Caco-2 (cell line): Measurements from ENCODE around the gene CRIP1. TPM values are rescaled to one million over a fixed set of nuclear protein-coding genes. Genes with fewer than 3 reads are reported as not detected.

Experiments used
- BruUV-seq: library from RNA; stranded (reverse); fragments of 400-500 nt; replicated peaks from 2 replicates; lab custom pipeline; 2021; lab: Mats Ljungman, UMichigan
- CTCF ChIA-PET: fragments of 300-600 bp; sonication (Branson Sonifier 250); formaldehyde crosslinking; loops from one replicate; lab custom pipeline; 2022; ENCODE audit warnings: antibody characterized with exemption; lab: Charles Lee
- POLR2A ChIA-PET: fragments of 300-600 bp; sonication (Branson Sonifier 250); formaldehyde crosslinking; loops from one replicate; lab custom pipeline; 2022; ENCODE audit warnings: antibody characterized with exemption; lab: Charles Lee
- DNase-seq, 2 experiments: peaks; one replicate each; pipeline versions ENCODE4 v3.0.0 to v3.0.0-alpha.2; 2020 to 2022
- H3K27me3 ChIP-seq: replicated peaks from 2 replicates; pipeline ENCODE4 v1.6.0; 2011; ENCODE audit warnings: low read length; ENCODE audit not compliant: control insufficient read depth, insufficient read depth
- H3K36me3 ChIP-seq: 2 replicates; pipeline ENCODE4 v1.5.1; 2011; ENCODE audit warnings: low read length; ENCODE audit not compliant: control insufficient read depth, insufficient read depth
- H3K4me1 ChIP-seq: fragments of 250-450 bp; sonication (Bioruptor Pico); 2 replicates; pipeline ENCODE4 v1.5.1; 2020; ENCODE audit warnings: mild to moderate bottlenecking
- H3K4me3 ChIP-seq: 2 replicates; pipeline ENCODE4 v1.5.1; 2011; ENCODE audit warnings: low read depth, mild to moderate bottlenecking, control low read depth, low read length
- H3K9me3 ChIP-seq: fragments of 250-450 bp; sonication (Bioruptor Pico); 2 replicates; pipeline ENCODE4 v1.5.1; 2020; ENCODE audit warnings: mild to moderate bottlenecking, moderate library complexity
- H3K27ac Mint-ChIP-seq: one replicate; pipeline ENCODE4 v1.8.0; 2022; ENCODE audit warnings: mixed read lengths; ENCODE audit not compliant: unreplicated experiment
- H3K27me3 Mint-ChIP-seq: one replicate; pipeline ENCODE4 v1.8.0; 2022; ENCODE audit warnings: mixed read lengths; ENCODE audit not compliant: insufficient read depth, unreplicated experiment
- H3K36me3 Mint-ChIP-seq: one replicate; pipeline ENCODE4 v1.8.0; 2022; ENCODE audit warnings: mild to moderate bottlenecking, mixed read lengths; ENCODE audit not compliant: insufficient read depth, unreplicated experiment
- H3K4me1 Mint-ChIP-seq: one replicate; pipeline ENCODE4 v1.8.0; 2022; ENCODE audit warnings: low read depth, mixed read lengths; ENCODE audit not compliant: unreplicated experiment
- H3K4me3 Mint-ChIP-seq: one replicate; pipeline ENCODE4 v1.8.0; 2022; ENCODE audit warnings: mild to moderate bottlenecking, moderate library complexity, mixed read lengths; ENCODE audit not compliant: unreplicated experiment
- H3K9me3 Mint-ChIP-seq: one replicate; pipeline ENCODE4 v1.8.0; 2022; ENCODE audit warnings: mixed read lengths; ENCODE audit not compliant: unreplicated experiment
- CTCF ChIP-seq, 2 experiments: fragments of 200-600 bp in 1 of 2; IDR thresholded peaks; 1 replicate in 1 of 2; 2 replicates in 1 of 2; pipeline versions ENCODE4 v1.5.1 to v1.8.0; 2011 to 2022; ENCODE audit warnings: antibody characterized with exemption in 1 of 2, control low read depth in 1 of 2, inconsistent platforms in 1 of 2, low read depth in 1 of 2, low read length in 1 of 2, mild to moderate bottlenecking in 1 of 2, moderate library complexity in 1 of 2; ENCODE audit not compliant: insufficient read depth in 1 of 2, severe bottlenecking in 1 of 2, unreplicated experiment in 1 of 2
- intact Hi-C: fragments of 100-400 bp; cut with micrococcal nuclease; formaldehyde crosslinking; loops from one replicate; pipeline ENCODE4 v1.10.0; 2022; ENCODE audit not compliant: unreplicated experiment
- total RNA-seq: library from RNA; stranded (reverse); gene quantifications from 2 replicates; pipeline ENCODE4 v1.2.3, GENCODE V29; 2022

The CRIP1 gene
- total RNA-seq, 1 experiment from 2014 or later: 75.1 TPM

GRCh38 chr14:105532735-105533141 lies 46.1 kb downstream of the CRIP1 start:
- intact Hi-C loops: no loop called here
- H3K27me3 Mint-ChIP-seq: peaks cover 6% of the 10 kb centered on the region
- H3K4me1 ChIP-seq: 0 out of 2 replicates have a peak, but pooled peaks cover 2% of the 10 kb centered on the region
- H3K27me3 ChIP-seq: no peaks in the 10 kb centered on the region
- no TSS peak for BruUV-seq
- H3K4me3 Mint-ChIP-seq: no peak overlapping the region
- no peaks in the 10 kb centered on the region for H3K36me3 ChIP-seq
- H3K4me1 Mint-ChIP-seq: no peaks in the 10 kb centered on the region
- TF ChIP-seq CTCF (IDR thresholded peaks at IDR 0.05; ENCODE audit: insufficient read depth in 1 of 2, low read depth in 1 of 2, low read length in 1 of 2, severe bottlenecking in 1 of 2, unreplicated experiment in 1 of 2): peak; percentile 19 to 49
- no peaks in the 10 kb centered on the region for H3K9me3 ChIP-seq
- no peak overlapping the region for H3K27ac Mint-ChIP-seq
- H3K4me3 ChIP-seq: no peak overlapping the region
- peak in 1 of 2 experiments; percentile 52 for DNase-seq
- POLR2A ChIA-PET: no interaction called here
- CTCF ChIA-PET: interaction anchor here (0.6 to 1.1 kb wide), 4 partner anchors 12 to 443 kb away, joined by 3 to 5 read pairs (median 4); no protein-coding TSS in a partner anchor
- no peaks in the 10 kb centered on the region for H3K9me3 Mint-ChIP-seq
- no peaks in the 10 kb centered on the region for H3K36me3 Mint-ChIP-seq

- Histone ChIP-seq H3K9me3 (no peaks in the 10 kb centered on the region), H3K27me3 (no peaks in the 10 kb centered on the region), H3K4me1 (no peaks in the 10 kb centered on the region), H3K36me3 (no peaks in the 10 kb centered on the region), H3K4me3 (no peak overlapping the region)
- Mint-ChIP-seq H3K4me1 (no peaks in the 10 kb centered on the region), H3K36me3 (no peaks in the 10 kb centered on the region), H3K4me3 (no peak overlapping the region), H3K27ac (no peak overlapping the region), H3K9me3 (no peaks in the 10 kb centered on the region), H3K27me3 (peaks cover 6% of the 10 kb centered on the region)
- ChIA-PET CTCF (interaction anchor here (0.6 to 1.1 kb wide), 2 partner anchors 11 to 443 kb away, joined by 3 read pairs; no protein-coding TSS in a partner anchor), POLR2A (no interaction called here)
- DNase-seq: no peak
- TF ChIP-seq CTCF (IDR thresholded peaks at IDR 0.05; ENCODE audit: insufficient read depth in 1 of 2, low read depth in 1 of 2, low read length in 1 of 2, severe bottlenecking in 1 of 2, unreplicated experiment in 1 of 2): no peak
- intact Hi-C loops: no loop called here
- BruUV-seq: no TSS peak
Measured at GRCh38 chr14:105533391-105533790, 46.7 kb downstream of the CRIP1 start.

- intact Hi-C loops: no loop called here
- BruUV-seq: no TSS peak
- H3K27me3 ChIP-seq: no peaks in the 10 kb centered on the region
- Mint-ChIP-seq H3K27ac (no peak overlapping the region), H3K4me1 (no peaks in the 10 kb centered on the region), H3K36me3 (no peaks in the 10 kb centered on the region), H3K9me3 (no peaks in the 10 kb centered on the region), H3K27me3 (peaks cover 9% of the 10 kb centered on the region), H3K4me3 (no peak overlapping the region)
- POLR2A ChIA-PET: no interaction called here
- H3K4me1 ChIP-seq: no peaks in the 10 kb centered on the region
- CTCF ChIA-PET: interaction anchor here (1.1 kb wide), 1 partner anchor 11 kb away, joined by 3 read pairs; no protein-coding TSS in a partner anchor
- TF ChIP-seq CTCF (IDR thresholded peaks at IDR 0.05; ENCODE audit: insufficient read depth in 1 of 2, low read depth in 1 of 2, low read length in 1 of 2, severe bottlenecking in 1 of 2, unreplicated experiment in 1 of 2): no peak
- no peak overlapping the region for H3K4me3 ChIP-seq
- no peak for DNase-seq
- no peaks in the 10 kb centered on the region for H3K9me3 ChIP-seq
- no peaks in the 10 kb centered on the region for H3K36me3 ChIP-seq
Measured at GRCh38 chr14:105533811-105534498, 47.3 kb downstream of the CRIP1 start.
